GM12892 (cell line): ENCODE measurements around the gene NEU4.

ENCODE experiments used
- POLR2AphosphoS5 ChIP-seq: IDR thresholded peaks from 2 replicates; pipeline ENCODE4 v1.6.1; 2011; ENCODE audit warnings: low read depth, low read length, control low read depth
- TAF1 ChIP-seq: IDR thresholded peaks from 2 replicates; pipeline ENCODE4 v1.6.1; 2011; ENCODE audit warnings: low read depth, mild to moderate bottlenecking, control low read depth, low read length, borderline replicate concordance

DNA sequence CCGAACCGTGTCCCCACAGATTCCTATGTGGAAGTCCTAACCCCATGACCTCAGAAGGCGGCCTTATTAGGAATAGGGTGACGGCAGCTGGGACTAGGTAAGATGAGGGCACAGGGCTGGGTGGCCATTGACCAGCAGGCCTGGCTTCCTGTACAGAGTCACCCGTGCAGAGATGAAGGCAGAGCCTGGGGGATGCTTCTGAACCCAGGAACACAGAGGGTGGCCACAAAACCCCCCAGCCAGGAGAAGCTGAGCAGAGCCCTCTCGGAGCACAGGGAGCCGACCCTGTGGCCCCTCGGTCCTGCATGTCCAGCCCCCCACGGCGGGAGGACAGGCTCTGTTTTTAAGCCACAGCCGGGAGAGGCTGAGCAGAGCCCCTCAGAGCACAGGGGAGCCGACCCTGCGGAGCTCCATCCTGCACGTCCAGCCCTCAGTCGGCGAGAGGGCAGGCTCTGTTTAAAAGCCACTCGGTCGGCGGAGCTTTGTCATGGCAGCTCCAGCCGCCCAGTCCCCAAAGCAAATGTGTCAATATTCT lies 47.0 kb downstream of the NEU4 start:
- no peak for TF ChIP-seq POLR2AphosphoS5
- TF ChIP-seq TAF1, result no peak
